OCI-LY1 (cell line): ENCODE results near the gene ANKFY1.

ENCODE experiments used
- H2AFZ ChIP-seq: fragments of 200-600 bp; sonication (generic), shearing (Covaris generic); 2 replicates; pipeline ENCODE4 v1.6.0; 2014; ENCODE audit warnings: antibody characterized with exemption, mild to moderate bottlenecking, low read length
- H3F3A ChIP-seq: fragments of 200-600 bp; sonication (generic), shearing (Covaris generic); 2 replicates; pipeline ENCODE4 v1.6.0; 2014; ENCODE audit warnings: mild to moderate bottlenecking, antibody characterized with exemption, low read length, moderate library complexity; ENCODE audit not compliant: insufficient read depth
- H3K27ac ChIP-seq: fragments of 200-600 bp; sonication (generic); 2 replicates; pipeline ENCODE4 v1.5.1; 2014; ENCODE audit warnings: low read length, mixed run types, mild to moderate bottlenecking, low read depth; ENCODE audit not compliant: poor library complexity, severe bottlenecking
- H3K27me3 ChIP-seq: fragments of 200-600 bp; sonication (generic); 2 replicates; pipeline ENCODE4 v1.6.0; 2014; ENCODE audit warnings: antibody characterized with exemption, mild to moderate bottlenecking, low read length, moderate library complexity; ENCODE audit not compliant: insufficient read depth
- H3K36me3 ChIP-seq: fragments of 200-600 bp; sonication (generic); 2 replicates; pipeline ENCODE4 v1.6.1; 2014; ENCODE audit warnings: mild to moderate bottlenecking, antibody characterized with exemption, low read length, moderate library complexity, mixed read lengths; ENCODE audit not compliant: insufficient read depth
- H3K4me1 ChIP-seq: fragments of 200-600 bp; sonication (generic); 2 replicates; pipeline ENCODE4 v1.5.1; 2014; ENCODE audit warnings: mild to moderate bottlenecking, low read length, moderate library complexity; ENCODE audit not compliant: insufficient read depth, severe bottlenecking
- H3K4me2 ChIP-seq: fragments of 200-600 bp; sonication (generic), shearing (Covaris generic); 2 replicates; pipeline ENCODE4 v1.6.1; 2014; ENCODE audit warnings: low read length
- H3K4me3 ChIP-seq: fragments of 200-600 bp; sonication (generic); 2 replicates; pipeline ENCODE4 v1.5.1; 2014; ENCODE audit warnings: low read length, low read depth, mild to moderate bottlenecking, mixed read lengths; ENCODE audit not compliant: poor library complexity, severe bottlenecking
- H3K79me2 ChIP-seq: fragments of 200-600 bp; shearing (Covaris generic); 2 replicates; pipeline ENCODE4 v1.6.1; 2016; ENCODE audit warnings: mixed run types, low read length, mixed read lengths; ENCODE audit not compliant: insufficient read depth
- H3K9ac ChIP-seq: fragments of 200-600 bp; sonication (generic), shearing (Covaris generic); 2 replicates; pipeline ENCODE4 v1.6.1; 2014; ENCODE audit warnings: mild to moderate bottlenecking, low read length, mixed read lengths
- H3K9me2 ChIP-seq: fragments of 200-600 bp; sonication (generic), shearing (Covaris generic); 2 replicates; pipeline ENCODE4 v1.6.1; 2014; ENCODE audit warnings: low read depth, mild to moderate bottlenecking, low read length, mixed read lengths
- H3K9me3 ChIP-seq: fragments of 200-600 bp; shearing (Covaris generic); 2 replicates; pipeline ENCODE4 v1.6.1; 2014; ENCODE audit warnings: low read length, mixed read lengths
- H4K20me1 ChIP-seq: fragments of 200-600 bp; sonication (generic), shearing (Covaris generic); 2 replicates; pipeline ENCODE4 v1.6.0; 2016; ENCODE audit warnings: mild to moderate bottlenecking, low read length; ENCODE audit not compliant: insufficient read depth
- EZH2 ChIP-seq: fragments of 200-600 bp; sonication (generic), shearing (Covaris generic); IDR thresholded peaks from 2 replicates; pipeline ENCODE4 v1.8.0; 2017; ENCODE audit warnings: borderline replicate concordance, mixed run types, mild to moderate bottlenecking, antibody characterized with exemption, low read length, moderate library complexity, mixed read lengths
- TF ChIP-seq, protein P1 (sequence below): fragments of 200-600 bp; sonication (generic), shearing (Covaris generic); IDR thresholded peaks from 2 replicates; pipeline ENCODE4 v1.5.1; 2017; ENCODE audit warnings: mild to moderate bottlenecking, antibody characterized with exemption, low read length, moderate library complexity, mixed read lengths

Gene ANKFY1

DNA sequence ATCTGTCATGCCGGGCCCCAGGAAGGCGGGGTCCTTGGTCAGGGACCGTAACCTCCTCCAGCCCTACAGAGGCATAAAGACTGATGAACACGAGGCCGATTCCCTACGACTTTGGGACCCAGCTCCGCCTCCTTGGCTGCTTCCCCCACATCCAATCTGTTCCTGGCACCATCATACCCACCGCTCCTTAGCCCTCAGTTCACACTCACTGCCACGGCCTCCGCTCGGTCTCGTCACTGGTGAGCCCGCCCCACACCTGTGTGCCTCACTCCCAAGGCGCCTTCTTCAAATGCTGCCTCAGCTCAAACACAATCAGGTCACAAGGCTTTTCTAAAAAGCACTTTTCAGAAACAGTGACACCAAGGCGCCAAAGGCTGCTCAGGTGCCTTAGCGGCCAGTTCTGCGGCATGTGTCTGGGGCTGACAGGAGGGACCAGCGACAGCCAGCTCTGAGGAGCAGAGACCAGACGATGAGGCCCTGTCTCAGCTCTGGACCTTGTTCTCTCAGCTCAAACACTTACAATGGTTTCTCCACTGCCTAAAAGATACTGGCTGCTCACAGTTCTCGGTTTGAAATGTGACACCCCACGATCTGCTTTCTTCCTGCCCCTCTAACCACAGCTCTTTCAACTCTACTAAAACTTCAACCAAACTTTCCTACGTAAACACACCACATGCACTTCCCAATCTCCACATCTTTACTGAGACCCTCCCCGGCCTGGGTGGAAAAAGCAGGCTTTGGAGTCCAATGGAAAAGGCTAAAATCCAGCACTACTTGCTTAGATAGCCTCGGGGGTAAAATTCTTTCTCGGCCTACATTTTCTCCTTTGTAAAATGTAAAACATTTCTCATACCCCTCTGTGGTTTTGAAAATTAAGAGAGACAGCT is 87.6 kb downstream of the ANKFY1 start:
- no peaks in the 10 kb centered on the region for H4K20me1 ChIP-seq
- no peak overlapping the region for H2AFZ ChIP-seq
- no peak overlapping the region for H3K27ac ChIP-seq
- H3K4me3 ChIP-seq: no peak overlapping the region
- no peak for TF ChIP-seq EZH2
- TF ChIP-seq, protein P1, sequence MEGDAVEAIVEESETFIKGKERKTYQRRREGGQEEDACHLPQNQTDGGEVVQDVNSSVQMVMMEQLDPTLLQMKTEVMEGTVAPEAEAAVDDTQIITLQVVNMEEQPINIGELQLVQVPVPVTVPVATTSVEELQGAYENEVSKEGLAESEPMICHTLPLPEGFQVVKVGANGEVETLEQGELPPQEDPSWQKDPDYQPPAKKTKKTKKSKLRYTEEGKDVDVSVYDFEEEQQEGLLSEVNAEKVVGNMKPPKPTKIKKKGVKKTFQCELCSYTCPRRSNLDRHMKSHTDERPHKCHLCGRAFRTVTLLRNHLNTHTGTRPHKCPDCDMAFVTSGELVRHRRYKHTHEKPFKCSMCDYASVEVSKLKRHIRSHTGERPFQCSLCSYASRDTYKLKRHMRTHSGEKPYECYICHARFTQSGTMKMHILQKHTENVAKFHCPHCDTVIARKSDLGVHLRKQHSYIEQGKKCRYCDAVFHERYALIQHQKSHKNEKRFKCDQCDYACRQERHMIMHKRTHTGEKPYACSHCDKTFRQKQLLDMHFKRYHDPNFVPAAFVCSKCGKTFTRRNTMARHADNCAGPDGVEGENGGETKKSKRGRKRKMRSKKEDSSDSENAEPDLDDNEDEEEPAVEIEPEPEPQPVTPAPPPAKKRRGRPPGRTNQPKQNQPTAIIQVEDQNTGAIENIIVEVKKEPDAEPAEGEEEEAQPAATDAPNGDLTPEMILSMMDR: no peak
- H3K9me2 ChIP-seq: no peaks in the 10 kb centered on the region
- H3K4me1 ChIP-seq: no peaks in the 10 kb centered on the region
- no peaks in the 10 kb centered on the region for H3K79me2 ChIP-seq
- H3F3A ChIP-seq: no peaks in the 10 kb centered on the region
- H3K4me2 ChIP-seq: no peak overlapping the region
- H3K9ac ChIP-seq: no peak overlapping the region
- no peaks in the 10 kb centered on the region for H3K9me3 ChIP-seq
- no peaks in the 10 kb centered on the region for H3K27me3 ChIP-seq
- H3K36me3 ChIP-seq: peaks cover 96% of the 10 kb centered on the region

DNA sequence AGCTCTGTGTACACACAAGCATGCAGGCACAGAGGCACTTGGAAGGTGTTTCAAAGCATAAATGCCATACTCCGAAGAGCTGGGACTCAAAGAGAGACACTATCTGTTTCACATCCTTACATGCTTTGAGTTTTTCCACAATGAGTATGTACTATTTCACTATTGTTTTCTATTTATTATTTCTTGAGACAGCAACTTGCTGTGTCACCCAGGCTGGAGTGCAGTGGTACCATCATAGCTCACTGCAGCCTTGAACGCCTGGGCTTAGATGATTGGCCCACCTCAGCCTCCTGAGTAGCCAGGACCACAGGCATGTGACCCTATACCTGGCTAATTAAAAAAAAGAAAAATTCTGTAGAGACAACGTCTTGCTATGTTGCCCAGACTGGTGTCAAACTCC is 89.2 kb downstream of the ANKFY1 start:
- Histone ChIP-seq H3K9ac (no peak overlapping the region), H3K9me2 (no peaks in the 10 kb centered on the region), H3K79me2 (no peaks in the 10 kb centered on the region), H4K20me1 (no peaks in the 10 kb centered on the region), H3K4me1 (no peaks in the 10 kb centered on the region), H3K4me2 (no peak overlapping the region), H3K27me3 (no peaks in the 10 kb centered on the region), H3K4me3 (no peak overlapping the region), H3K27ac (no peak overlapping the region), H3K36me3 (peaks cover 99% of the 10 kb centered on the region), H2AFZ (no peak overlapping the region), H3F3A (no peaks in the 10 kb centered on the region), H3K9me3 (no peaks in the 10 kb centered on the region)
- TF ChIP-seq, protein P1: no peak

DNA sequence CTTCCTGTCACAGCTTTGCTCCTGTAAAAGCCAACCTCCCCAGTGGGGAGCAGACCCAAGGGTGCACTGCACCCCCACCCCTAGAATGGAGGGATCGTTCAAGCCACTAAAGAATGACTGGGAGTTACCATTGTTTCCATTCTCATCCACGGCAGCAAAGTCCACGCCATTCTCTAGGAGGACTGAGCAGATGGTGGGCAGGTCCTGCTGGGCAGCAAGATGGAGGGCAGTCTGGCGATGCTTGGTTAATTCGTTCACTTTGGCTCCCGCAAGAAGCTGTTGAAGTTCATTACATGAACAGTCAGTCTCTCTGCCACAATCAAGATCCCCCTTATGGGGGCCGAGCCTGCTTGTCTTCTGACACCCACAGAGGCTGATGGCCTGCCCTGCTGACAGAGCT is 90.0 kb downstream of the ANKFY1 start:
- H3K27ac ChIP-seq: no peak overlapping the region
- H3K4me1 ChIP-seq: no peaks in the 10 kb centered on the region
- no peak overlapping the region for H3K4me3 ChIP-seq
- H2AFZ ChIP-seq: no peak overlapping the region
- no peaks in the 10 kb centered on the region for H3K9me3 ChIP-seq
- no peaks in the 10 kb centered on the region for H4K20me1 ChIP-seq
- H3F3A ChIP-seq: no peaks in the 10 kb centered on the region
- H3K27me3 ChIP-seq: no peaks in the 10 kb centered on the region
- no peaks in the 10 kb centered on the region for H3K79me2 ChIP-seq
- H3K4me2 ChIP-seq: no peak overlapping the region
- no peaks in the 10 kb centered on the region for H3K9me2 ChIP-seq
- peaks cover 99% of the 10 kb centered on the region for H3K36me3 ChIP-seq
- no peak for TF ChIP-seq EZH2
- TF ChIP-seq, protein P1: no peak
- no peak overlapping the region for H3K9ac ChIP-seq
